ENCODE data around the gene DPF3. TPM values are rescaled to one million over a fixed set of nuclear protein-coding genes. Genes with fewer than 3 reads are reported as not detected.
A peak's percentile ranks its signal among the peaks of the same experiment; 100 is the strongest.

DPF3 gene
- total RNA-seq, 6 experiments from 2014 or later, result 1.2 to 5.7 (median 2.9) TPM

- intact Hi-C loops (cut with DNase I), result loop anchor here in 1 of 2 donors (10.0 kb wide), 1 partner anchor 99 kb away; no protein-coding TSS in a partner anchor
- H3K4me1 ChIP-seq, result peaks cover 0 to 8% (median 0%) of the 10 kb centered on the region in 4 donors
- DNase-seq (no peak), ATAC-seq (peak in 3 of 4 donors; percentile 36 to 55 (median 39))
- no peak overlapping the region for H3K4me3 ChIP-seq
- H3K27ac ChIP-seq, result no peak overlapping the region
- no peaks in the 10 kb centered on the region for H3K9me3 ChIP-seq
- whole genome bisulfite sequencing (ENCODE audit: insufficient coverage, low coverage, low lambda C conversion rate, missing lambda C conversion rate), result 82% methylated on average over 1 of the region's 1 CpG
- no peaks in the 10 kb centered on the region for H3K36me3 ChIP-seq
- no peaks in the 10 kb centered on the region for H3K27me3 ChIP-seq
- TF ChIP-seq, protein P1, sequence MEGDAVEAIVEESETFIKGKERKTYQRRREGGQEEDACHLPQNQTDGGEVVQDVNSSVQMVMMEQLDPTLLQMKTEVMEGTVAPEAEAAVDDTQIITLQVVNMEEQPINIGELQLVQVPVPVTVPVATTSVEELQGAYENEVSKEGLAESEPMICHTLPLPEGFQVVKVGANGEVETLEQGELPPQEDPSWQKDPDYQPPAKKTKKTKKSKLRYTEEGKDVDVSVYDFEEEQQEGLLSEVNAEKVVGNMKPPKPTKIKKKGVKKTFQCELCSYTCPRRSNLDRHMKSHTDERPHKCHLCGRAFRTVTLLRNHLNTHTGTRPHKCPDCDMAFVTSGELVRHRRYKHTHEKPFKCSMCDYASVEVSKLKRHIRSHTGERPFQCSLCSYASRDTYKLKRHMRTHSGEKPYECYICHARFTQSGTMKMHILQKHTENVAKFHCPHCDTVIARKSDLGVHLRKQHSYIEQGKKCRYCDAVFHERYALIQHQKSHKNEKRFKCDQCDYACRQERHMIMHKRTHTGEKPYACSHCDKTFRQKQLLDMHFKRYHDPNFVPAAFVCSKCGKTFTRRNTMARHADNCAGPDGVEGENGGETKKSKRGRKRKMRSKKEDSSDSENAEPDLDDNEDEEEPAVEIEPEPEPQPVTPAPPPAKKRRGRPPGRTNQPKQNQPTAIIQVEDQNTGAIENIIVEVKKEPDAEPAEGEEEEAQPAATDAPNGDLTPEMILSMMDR (IDR thresholded peaks at IDR 0.05), result no peak
- no peak for TF ChIP-seq POLR2A (IDR thresholded peaks at IDR 0.05)
Measured at GRCh38 chr14:72903716-72904115, 9.8 kb upstream of the DPF3 start.

DNA sequence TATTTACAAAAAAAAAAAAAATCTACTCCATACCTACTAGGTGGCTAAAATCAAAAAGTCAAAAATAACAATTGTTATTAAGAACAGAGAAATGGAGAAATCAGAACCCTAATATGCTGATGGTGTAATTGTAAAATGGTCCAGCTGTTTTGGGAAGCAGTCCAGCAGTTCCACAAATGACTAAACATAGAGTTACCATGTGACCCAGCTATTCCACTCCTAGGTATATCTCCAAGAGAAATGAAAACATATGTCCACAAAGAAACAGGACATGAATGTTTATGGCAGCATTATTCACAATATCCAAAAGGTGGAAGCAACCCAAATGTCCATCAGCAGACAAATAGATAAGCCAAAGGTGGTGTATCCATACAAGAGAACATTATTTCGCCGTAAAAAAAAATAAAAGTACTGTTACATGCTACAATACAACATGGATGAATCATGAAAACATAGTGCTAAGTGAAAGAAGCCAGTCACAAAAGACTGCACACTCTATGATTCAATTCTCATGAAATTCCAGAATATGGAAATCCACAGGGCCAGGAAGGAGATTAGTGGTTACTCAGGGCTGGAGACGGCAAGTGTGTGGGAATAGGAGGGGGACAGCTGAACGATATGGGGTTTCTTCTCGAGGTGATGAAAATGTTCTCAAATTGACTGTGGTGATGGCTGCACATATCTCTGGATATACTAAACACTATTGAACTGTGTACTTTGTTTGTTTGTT, 9.1 kb upstream of the DPF3 start:
- DNase-seq, result no peak
- no peak overlapping the region for H3K4me3 ChIP-seq
- no peak overlapping the region for H3K27ac ChIP-seq
- no peaks in the 10 kb centered on the region for H3K9me3 ChIP-seq
- no peaks in the 10 kb centered on the region for H3K27me3 ChIP-seq
- TF ChIP-seq, protein P1 (IDR thresholded peaks at IDR 0.05), result no peak
- no peak for TF ChIP-seq POLR2A (IDR thresholded peaks at IDR 0.05)
- ATAC-seq, result no peak
- intact Hi-C loops (cut with DNase I), result loop anchor here in 1 of 2 donors (10.0 kb wide), 1 partner anchor 98 kb away; no protein-coding TSS in a partner anchor
- H3K36me3 ChIP-seq, result no peaks in the 10 kb centered on the region
- WGBS (ENCODE audit: insufficient coverage, low coverage, low lambda C conversion rate, missing lambda C conversion rate), result 97% methylated on average over 4 of the region's 5 CpGs
- peaks cover 0 to 8% (median 0%) of the 10 kb centered on the region in 4 donors for H3K4me1 ChIP-seq

- H3K27ac ChIP-seq, result no peak overlapping the region
- H3K36me3 ChIP-seq, result no peaks in the 10 kb centered on the region
- no peak overlapping the region for H3K4me3 ChIP-seq
- intact Hi-C loops (cut with DNase I), result loop anchor here in 1 of 2 donors (10.0 kb wide), 1 partner anchor 97 kb away; no protein-coding TSS in a partner anchor
- H3K27me3 ChIP-seq, result no peaks in the 10 kb centered on the region
- DNase-seq (no peak), ATAC-seq (no peak)
- WGBS (ENCODE audit: insufficient coverage, low coverage, low lambda C conversion rate, missing lambda C conversion rate), result 86% methylated on average over 3 of the region's 3 CpGs
- TF ChIP-seq, protein P1 (IDR thresholded peaks at IDR 0.05), result no peak
- no peak for TF ChIP-seq POLR2A (IDR thresholded peaks at IDR 0.05)
- H3K4me1 ChIP-seq, result peaks cover 0 to 8% (median 0%) of the 10 kb centered on the region in 4 donors
- H3K9me3 ChIP-seq, result no peaks in the 10 kb centered on the region
Measured at GRCh38 chr14:72901361-72901760, 7.5 kb upstream of the DPF3 start.

GRCh38 chr14:72898448-72898847, 4.5 kb upstream of the DPF3 start:
- no peak overlapping the region for H3K4me3 ChIP-seq
- intact Hi-C loops (cut with DNase I), result no loop called here
- WGBS (ENCODE audit: insufficient coverage, low coverage, low lambda C conversion rate, missing lambda C conversion rate), result 0% methylated on average over 1 of the region's 3 CpGs
- H3K27me3 ChIP-seq, result no peaks in the 10 kb centered on the region
- H3K36me3 ChIP-seq, result no peaks in the 10 kb centered on the region
- no peak overlapping the region for H3K27ac ChIP-seq
- peaks cover 0 to 9% (median 0%) of the 10 kb centered on the region in 4 donors for H3K4me1 ChIP-seq
- H3K9me3 ChIP-seq, result no peaks in the 10 kb centered on the region
- TF ChIP-seq POLR2A (IDR thresholded peaks at IDR 0.05), result no peak
- TF ChIP-seq, protein P1 (IDR thresholded peaks at IDR 0.05), result no peak
- DNase-seq (no peak), ATAC-seq (no peak)

Measured in right lobe of liver (tissue), 6 donors.